NCI-H2081 treated with DMSO at 0.1 percent for 48 hours (cell line): Measurements from ENCODE around the gene VAV3.

Experiments
- DNase-seq: peaks from one replicate; lab custom pipeline; 2025; lab: John Stamatoyannopoulos, UW

Gene VAV3

DNA sequence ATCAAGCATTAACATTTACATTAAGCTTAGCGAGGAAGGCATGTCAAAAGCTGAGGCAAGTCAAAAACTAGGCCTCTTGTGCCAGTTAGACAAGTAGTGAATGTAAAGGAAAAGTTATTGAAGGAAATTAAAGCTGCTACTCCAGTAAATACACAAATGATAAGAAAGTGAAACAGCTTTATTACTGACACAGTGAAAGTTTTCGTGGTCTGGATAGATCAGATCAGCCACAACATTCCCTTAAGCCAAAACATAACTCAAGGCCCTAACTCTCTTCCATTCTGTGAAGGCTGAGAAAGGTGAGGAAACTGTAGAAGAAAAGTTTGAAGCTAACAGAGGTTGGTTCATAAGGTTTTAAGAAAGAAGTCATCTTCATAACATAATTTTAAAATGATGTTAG is 131.9 kb downstream of the VAV3 start:
- no peak for DNase-seq

DNA sequence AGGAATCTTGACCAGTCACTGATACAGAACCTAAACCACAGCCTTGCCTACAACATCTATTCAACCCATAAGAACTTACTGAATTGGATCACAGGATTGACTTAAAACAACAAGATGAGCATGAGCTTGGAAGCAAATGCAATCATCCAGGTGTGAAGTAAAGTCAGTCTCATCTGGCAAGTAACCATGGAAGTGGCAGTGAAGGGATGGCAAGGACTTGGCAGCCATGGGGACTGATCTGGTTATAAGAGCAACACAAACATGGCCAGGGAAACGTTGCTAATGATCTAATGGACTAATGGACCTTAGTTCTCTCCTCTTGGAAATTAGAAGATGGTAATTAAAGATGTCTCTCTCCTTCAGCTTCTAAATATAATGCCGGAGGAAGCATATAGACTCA is 133.1 kb downstream of the VAV3 start:
- no peak for DNase-seq

DNA sequence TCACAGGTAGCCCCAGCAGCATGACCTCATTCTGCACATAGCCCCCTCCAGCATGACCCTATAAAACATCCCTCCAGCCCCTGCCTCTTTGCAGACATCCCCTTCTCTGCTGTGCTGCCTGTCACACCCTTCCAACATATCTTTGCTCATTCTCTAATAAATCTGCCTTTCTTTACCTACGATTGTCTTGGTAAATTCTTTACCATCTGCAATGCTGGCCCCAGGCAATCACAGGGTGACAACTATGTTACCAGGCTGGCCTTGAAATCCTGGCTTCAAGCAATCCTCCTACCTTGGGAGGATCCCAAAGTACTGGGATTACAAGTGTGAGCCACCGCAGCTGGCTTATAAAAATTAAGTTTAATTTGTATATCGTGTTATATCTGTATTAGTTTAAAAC is 134.5 kb downstream of the VAV3 start:
- no peak for DNase-seq

DNA sequence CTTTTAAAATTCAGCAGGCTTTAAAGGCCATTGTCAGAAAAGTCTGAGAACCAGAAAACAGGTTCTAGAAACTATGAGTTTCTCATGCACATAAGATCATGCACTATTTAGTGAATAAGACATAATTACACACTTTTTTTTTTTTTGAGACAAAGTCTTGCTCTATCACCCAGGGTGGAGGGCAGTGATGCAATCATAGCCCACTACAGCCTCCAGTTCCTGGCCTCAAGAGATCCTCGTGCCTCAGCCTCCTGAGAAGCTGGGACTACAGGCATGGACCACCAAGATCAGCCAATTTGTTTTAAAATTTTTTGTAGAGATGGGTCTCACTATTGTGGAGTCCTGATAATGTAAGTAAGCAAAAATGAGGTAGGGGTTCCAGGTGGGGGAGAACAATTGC is 134.9 kb downstream of the VAV3 start:
- DNase-seq, result no peak

DNA sequence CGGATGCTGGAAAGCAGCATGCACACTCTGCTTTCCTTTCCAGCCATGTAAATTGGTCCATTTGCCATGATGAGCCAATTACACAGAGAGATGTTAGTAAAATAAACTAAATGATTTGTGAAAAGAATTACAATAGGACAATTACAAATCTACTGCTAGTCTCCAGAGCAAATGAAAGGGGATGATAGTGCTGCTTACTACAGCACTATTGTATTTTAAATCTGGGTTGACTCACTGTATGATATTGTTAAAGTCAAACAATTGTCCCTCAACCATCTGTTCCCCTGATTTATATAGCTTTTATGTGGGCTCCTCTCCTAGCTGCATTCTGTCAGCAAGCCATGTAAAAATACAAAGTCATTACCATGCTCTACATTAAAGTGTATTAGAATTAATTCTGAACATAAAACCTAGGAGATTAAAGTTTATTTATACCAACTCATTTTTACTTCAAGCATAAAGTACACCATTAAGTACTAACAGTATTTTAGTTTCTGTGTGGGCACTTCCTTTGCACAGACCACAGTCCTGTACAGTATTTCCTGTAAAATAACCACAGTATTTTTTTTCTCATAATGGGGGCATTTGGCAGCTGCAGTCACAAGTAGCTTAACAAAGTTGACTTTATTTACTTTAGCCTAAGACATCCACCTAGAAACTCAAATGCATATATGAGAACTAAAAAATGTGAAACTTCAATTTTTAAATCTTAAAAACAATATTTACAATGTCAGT is 135.8 kb downstream of the VAV3 start:
- peak; percentile 19 for DNase-seq

DNA sequence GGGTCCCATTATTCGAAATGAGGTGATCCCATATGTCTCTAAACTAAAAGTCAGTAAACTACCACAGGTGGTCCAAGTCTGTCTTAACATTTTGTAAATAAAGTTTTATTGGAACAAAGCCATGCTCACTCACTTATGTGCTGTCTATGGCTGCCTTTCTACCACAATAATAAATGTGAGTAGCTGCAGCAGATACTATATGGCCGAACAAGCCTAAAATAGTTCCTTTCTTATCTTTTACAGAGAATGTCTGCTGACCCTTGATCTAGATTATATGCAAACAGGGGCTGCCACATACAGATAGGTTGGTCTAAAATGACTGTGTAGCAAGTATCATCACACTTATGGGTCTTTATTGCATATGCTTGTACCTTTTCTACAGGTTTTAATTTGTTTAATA is 140.0 kb downstream of the VAV3 start:
- no peak for DNase-seq

DNA sequence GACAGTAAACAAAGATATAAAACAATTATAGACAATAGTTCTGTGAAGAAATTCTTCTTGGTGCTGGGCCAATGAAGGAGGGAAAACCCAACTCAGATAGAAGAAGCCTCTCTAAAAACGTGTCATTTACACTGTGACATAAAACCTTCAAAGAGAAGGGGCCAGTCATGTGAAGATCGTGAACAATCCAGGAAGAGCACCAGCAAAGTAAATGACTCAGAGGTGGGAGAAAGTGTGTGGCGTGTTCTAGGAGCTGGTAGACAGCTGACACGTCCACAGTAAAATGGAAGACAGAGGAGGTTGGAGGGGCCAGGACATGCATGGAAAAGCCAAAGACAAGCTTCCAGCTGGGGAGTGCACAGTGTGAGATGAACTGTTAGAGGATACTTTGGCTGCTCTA is 143.6 kb downstream of the VAV3 start:
- DNase-seq, result no peak

DNA sequence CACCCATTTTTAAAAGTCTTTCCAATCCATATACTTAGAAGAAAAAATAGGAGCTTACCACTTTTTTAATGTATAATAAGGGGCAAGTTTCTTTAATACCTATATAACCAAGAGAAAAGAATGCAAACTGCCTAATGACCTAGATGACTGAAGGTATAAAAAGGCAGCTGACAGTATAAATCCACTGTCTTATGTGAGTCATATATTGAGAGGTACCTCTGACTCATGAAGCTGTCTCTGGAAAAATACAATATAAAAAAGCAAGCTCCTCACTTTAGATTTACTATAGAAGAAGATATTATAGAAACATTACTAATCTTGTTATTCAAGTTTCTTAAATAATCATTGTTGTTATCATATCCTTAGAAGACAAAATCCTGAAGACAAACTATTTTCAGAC is 144.2 kb downstream of the VAV3 start:
- no peak for DNase-seq

DNA sequence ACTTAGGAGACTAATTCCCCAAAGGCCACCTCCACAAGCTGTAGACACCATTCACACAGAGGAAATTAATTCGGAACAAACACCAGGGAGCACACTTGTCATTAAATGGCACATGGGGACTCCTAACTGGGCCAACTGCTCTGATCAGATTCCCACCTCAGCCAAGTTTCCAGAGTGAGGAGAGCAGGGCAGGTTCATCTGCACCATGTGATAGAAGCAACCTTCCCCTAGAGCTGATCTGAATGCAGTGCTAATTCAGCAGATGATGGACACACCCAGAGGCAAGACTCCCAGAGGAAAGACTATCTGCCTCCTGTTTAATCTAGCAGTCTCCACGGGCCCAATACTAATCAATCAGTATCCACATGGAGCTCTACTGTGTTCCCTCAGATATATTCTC is 147.0 kb downstream of the VAV3 start:
- DNase-seq, result no peak

DNA sequence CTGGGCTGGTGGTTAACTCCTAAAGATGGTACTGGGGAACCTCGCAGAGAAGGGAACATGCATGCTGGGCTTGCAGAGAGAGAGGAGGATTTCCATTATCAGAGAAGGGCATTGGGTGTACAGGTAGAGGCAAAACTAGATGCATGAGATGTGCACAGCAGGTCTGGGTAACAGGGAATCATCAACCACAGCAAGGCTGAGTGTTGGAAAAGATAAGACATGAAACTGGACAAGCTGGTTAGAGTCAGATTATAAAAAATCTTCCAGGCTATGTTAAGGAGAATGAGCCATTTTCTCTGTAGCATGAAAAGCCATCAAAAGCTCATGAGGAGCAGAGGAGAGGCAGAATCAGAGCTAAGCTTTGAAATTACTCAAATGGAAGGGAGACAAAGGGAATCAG is 147.8 kb downstream of the VAV3 start:
- DNase-seq, result no peak

DNA sequence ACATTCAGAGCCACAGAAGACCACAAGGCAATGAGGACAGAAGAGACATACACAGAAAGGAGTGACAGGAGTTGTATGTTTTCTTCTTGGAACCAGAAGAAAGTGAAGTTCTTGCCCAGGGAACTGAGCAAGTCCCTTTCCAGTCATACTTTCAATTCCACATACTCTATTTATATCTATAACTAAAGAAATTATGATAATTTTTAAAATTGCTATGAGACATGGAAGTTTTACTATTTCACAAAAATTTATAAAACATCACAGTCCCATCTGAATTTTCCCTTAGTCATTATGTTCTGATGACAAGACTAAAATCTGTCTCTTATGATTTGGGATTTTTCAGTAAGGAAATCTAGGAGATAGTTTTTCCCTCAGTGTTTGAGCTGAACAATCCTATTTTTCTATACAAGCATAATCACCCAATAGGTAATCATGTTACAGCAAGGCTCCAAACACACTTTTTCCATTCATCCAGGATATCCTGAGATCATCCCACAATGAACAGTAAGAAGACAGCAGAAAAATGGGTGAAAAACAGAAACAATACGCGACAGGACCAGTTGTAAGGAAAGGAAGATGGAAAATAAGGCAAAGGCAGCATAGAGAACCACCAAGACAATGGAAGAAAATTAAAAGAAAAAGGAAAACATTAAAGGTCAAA is 154.6 kb downstream of the VAV3 start:
- no peak for DNase-seq

DNA sequence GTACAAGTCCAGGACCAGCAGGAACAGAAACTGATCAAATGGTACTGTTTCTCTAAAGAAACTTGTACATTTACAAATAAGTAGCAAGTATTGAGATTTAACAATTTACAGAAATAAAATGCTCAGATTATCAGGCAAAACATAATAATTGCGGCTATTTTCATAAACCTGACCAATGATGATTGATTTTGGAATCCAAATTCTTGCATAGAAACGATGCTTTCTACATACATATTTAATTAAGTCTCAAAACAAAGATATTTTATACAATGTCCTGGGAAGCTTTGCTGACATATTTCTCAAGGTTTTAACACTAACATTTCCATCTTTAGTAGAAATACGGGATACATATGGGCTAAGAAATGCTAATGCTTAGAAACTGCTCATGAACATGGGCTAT is 157.1 kb downstream of the VAV3 start:
- no peak for DNase-seq

DNA sequence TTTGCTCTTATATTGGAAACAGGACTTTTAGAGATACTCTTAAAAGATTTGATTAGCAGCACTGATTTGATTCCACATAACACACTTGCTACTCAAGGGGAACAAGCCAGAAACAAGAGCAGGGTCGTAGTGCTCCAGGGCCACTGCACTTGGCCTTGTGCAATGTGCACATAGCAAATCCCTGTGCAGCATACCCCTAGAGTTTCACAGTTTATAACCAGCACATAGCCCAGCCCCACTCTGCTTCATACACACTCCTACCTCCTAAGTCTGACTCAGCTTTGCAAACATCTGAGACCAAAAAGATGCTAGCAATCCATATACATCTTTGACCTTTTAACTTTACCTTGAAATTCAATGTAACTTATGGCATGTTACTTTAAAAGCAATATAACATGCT is 157.6 kb downstream of the VAV3 start:
- no peak for DNase-seq

DNA sequence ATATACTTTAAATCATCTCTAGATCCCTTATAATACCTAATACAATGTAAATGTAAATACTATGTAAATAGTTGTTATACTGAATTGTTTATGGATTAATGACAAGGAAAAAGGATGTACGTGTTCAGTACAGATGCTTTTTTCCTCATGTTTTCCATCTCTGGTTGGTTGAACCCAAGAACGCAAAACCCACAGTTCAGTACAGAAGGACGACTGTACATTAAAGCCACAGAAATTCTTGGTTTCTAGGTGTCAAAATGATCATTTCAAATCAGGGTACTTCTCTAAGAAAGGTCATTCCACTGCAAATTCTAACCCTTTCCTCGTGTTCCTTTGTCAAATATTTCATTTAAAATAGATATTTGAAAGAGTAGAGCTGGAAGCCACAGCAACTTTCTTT is 158.1 kb downstream of the VAV3 start:
- no peak for DNase-seq

DNA sequence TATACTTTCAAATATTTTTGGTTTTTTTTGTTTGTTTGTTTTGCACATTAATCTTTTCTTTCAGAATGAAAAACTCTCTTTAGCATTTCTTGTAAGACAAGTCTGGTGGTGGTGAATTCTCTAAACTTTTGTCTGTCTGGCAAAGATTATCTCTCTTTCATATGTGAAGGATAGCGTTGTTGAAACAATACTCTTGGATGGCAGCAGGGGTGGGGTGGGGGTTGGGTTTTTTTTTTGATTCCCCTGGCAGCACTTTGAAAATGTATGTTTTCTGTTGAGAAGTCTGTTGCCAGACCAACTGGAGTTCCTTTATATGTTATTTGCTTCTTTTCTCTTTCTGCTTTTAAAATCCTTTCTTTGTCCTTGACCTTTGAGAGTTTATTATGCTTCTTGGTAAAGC is 160.2 kb downstream of the VAV3 start:
- no peak for DNase-seq

DNA sequence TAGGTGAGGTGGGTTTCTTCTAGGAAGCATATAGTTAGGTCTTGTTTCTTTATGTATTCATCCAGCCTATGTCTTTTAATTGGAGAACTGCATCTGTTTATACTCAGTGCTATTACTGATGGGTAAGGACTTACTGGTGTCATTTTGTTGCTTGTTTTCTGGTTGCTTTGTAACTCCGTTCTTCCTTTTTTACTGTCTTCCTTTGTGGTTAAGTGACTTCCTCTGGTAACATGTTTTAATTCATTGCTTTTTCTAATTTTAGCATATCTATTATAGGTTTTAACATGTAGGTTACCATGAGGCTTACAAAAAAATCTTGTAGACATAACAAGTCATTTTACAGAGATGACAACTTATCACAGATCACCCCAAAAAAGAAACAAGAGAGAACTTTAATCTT is 160.8 kb downstream of the VAV3 start:
- no peak for DNase-seq

DNA sequence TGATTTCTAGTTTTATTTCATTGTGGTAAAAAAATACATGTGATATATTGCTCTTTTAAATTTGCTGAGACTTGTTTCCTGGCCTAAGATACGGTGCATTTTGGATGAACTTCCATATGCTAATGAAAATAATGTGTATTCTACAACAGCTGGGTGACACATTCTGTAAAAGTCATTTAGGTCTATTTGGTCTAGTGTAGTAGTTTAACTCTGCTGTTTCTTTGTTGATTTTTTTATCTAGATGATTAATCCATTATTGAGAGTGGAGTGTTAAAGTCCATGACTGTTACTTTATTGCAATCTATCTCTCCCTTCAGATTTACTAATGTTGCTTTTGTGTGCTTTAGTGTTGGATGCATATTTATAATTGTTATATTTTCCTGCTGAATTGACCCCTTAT is 161.4 kb downstream of the VAV3 start:
- no peak for DNase-seq

DNA sequence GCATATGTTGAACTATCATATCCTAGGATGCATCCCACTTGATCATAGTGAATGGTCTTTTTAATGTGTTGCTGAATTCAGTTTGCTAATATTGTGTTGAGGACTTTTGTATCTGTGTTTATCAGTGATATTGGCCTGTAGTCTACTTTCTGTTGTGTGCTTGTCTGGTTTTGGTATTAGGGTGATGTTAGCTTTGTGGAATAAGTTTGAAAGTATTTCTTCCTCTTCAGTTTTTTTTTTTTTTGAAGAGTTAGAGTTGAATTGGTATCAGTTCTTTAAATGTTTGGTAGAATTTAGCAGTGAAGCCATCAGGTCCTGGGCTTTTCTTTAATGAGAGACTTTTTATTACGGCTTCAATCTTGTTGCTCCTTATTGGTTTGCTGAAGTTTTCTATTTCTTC is 162.3 kb downstream of the VAV3 start:
- DNase-seq, result no peak

DNA sequence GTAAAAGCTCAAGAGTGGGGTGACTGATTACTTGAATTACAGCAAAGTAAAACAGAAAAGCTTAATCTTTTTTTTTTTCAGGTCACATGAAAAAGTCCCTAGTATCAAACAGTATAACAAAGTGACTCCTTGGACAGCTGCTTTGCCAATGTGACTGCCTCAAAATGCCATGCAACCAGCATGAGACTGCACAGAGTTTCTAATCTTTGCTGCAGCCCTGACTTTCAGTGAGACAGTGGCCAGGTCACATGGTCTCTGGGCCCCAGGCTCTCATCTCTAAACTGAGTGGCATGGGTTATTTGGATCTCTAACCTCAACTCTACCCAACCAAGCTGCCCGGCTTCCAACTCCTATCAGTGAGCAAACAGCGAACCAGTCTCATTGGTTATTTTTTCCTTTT is 169.0 kb downstream of the VAV3 start:
- no peak for DNase-seq

DNA sequence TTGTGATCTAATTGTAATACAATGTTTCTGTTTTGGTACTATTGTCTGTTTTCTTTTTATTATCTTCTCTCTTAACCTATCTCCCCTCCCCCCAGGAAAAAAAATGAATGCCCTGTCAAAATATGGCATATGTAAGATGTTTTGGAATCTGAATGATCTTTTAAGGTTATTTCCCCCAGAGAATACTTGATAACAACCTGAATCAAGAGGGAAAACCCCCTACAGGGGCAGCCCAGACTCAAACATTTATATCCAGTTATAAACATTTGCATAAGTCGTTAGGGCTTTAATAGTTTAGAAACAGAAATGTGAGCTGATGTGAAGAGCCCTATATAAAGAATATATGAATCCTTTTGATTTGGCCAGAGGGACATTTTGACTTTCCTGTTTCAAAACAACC is 169.5 kb downstream of the VAV3 start:
- no peak for DNase-seq

DNA sequence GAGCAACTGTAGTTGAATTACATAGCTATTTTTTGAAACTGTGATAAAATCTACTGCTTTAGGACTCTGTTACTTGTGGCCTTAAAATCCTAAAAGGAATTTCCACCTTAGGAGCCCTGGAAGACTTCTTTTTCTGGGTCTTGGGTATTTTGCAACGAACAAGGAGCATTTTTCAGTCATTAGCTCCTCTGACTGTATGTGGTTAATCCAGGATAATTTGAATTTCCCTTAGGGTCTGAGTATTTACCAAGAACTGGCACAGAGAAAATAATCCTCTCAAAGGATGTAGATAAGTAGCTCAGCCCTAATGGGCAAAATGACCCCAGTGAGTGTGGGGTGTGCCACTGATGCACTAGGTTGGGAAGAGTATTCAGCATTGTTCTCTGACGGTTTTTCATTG is 170.4 kb downstream of the VAV3 start:
- DNase-seq, result no peak

DNA sequence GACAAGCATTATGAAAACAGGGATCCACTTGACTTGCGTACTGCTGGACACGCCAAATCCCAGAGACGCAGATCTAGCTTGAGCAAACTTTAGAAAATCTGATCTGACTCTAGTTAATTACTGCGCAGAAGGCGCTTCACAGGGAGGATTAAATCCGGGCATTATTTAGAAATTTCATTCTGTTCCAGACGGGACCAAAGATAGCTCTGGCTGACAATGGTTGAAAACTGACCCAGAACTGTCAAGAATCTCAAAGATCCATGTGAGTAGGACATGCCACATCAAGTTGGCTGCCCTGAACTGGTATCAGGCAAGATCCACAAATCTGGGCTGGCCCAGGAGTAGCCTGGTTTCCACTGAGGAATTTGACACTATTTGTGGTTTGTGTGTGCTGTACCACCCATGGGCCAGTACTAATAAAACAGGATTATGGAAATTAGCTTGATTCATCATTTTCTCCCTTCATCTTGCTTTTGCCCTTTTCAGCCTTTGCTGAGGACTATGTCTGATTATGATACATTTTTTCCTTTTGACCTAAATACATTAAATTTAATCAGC is 171.0 kb downstream of the VAV3 start:
- no peak for DNase-seq

DNA sequence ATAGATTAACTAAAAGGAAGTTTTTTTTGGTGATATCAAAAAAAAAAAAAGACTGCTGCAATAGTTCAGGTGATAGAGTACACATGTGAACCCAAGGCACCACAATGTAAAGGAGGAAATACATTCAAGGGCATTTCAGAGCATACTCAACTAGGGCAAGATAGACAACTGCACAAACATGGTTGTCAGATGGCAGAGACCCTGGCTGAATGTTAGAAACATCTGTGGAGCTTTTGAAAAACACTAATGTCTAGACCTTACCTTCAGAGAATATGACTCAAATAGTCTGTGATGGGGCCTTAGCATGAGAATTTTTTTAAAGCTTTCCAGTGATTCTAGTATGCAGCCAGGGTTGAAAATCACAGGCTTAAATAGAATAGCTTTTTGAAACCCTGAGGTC is 173.6 kb downstream of the VAV3 start:
- no peak for DNase-seq
